HG02840 (cell line): ENCODE data around the gene OTOGL.

Experiments used
- ATAC-seq: cut with Tn5 transposase; IDR thresholded peaks from one replicate; pipeline ENCODE4 v1.9.1; 2021; ENCODE audit warnings: mild to moderate bottlenecking, moderate library complexity, moderate number of reproducible peaks; ENCODE audit not compliant: unreplicated experiment, low FRiP score

Gene OTOGL

GRCh38 chr12:80332827-80333226 lies 233.5 kb downstream of the OTOGL start:
- no peak for ATAC-seq

- ATAC-seq: no peak
Measured at GRCh38 chr12:80352474-80352873, 253.1 kb downstream of the OTOGL start.

DNA sequence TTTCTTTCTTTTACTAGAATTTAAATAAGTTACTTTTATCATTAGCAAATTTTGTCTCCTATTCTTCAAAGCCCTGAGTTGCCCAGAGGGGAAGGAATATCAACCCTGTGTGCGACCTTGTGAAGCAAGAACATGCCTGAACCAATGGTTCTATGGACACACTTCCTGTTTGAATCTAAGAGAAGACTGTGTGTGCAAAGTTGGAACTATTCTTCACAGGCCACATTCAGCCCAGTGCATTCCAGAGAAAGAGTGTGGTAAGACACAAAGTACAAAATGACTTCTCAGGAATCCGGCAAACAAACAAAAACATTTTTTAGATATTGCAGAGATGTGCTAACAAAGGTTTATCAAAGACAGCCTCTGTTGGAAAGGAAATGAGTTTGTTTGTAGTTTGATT lies 253.9 kb downstream of the OTOGL start:
- no peak for ATAC-seq

GRCh38 chr12:80356097-80356496 lies 256.8 kb downstream of the OTOGL start:
- ATAC-seq: no peak

DNA sequence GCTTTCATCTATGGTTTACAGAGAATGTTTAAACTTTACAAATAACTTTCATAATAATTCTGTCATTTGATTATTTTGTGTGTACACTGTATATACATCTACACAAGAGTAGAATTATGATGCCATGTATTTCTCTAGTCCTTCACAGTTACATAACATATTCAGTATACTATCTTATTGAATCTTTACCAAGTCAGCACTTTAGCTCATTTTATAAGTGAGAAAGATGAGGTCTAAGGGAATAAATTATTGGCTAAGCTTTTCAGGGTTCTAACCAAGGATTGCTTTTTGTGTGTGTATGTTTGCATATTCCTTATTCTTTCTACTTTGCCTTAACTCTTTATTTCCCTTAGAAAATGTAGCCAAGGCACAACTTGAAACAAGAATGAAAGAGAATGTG lies 260.4 kb downstream of the OTOGL start:
- ATAC-seq: no peak

DNA sequence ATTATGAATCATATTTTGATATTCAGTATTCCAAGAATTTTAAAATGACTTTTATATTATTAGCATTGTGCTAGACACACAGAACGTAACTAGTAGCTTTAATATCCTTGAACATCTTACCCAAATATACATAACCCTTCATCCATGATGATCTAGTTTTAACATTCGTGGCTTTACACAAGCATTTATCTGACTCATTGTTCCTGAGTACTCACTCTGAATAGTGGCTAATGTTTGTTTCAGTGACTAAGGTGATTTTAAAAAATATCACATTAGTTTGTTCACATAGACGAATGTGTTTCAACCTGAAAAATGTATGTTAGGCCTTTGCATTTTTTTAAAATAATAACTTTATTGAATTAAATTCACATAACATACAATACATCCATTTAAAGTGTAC lies 264.7 kb downstream of the OTOGL start:
- no peak for ATAC-seq

DNA sequence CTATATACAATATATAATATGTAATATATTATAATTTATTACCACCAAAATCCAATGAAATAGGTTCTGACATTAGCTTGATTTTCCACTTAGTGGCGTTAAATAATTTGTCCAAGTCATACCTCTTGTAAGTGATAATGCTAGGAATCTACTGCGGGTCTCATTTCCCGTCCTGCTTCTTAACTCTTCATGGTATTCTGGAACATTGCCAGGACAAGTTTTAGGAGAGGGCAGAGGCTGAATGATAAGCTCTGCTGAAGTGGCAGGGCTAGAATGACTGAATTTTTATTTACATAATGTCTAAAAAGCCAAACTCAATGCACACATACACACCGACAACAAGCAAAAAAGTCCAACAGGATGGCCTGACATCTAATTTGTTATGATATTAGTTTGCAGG lies 274.3 kb downstream of the OTOGL start:
- ATAC-seq: no peak

GRCh38 chr12:80374615-80375014 lies 275.3 kb downstream of the OTOGL start:
- no peak for ATAC-seq

- no peak for ATAC-seq
Measured at GRCh38 chr12:80377140-80377794, 277.9 kb downstream of the OTOGL start.

DNA sequence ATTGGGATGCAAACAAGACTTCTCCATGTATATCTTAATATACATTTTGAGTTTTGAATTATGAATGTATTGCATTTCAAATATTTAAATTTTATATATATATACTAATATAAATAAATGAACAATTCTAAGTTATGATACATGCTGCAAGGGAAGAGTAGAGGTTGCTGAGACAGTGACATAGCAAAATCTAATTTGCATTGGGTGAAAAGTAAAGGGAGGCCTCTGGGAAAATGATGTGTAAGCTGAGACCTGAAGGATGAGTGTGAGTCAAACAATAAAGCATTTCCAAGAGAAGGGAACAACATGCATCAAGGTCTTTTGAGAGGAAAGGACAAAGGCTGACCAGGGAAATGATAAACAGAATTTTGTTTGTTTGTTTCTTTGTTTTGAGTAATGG lies 281.8 kb downstream of the OTOGL start:
- ATAC-seq: no peak

GRCh38 chr12:80382254-80382653 lies 282.9 kb downstream of the OTOGL start:
- ATAC-seq: no peak

- ATAC-seq: no peak
Measured at GRCh38 chr12:80400571-80400991, 301.2 kb downstream of the OTOGL start.

- no peak for ATAC-seq
Measured at GRCh38 chr12:80401191-80401590, 301.9 kb downstream of the OTOGL start.

DNA sequence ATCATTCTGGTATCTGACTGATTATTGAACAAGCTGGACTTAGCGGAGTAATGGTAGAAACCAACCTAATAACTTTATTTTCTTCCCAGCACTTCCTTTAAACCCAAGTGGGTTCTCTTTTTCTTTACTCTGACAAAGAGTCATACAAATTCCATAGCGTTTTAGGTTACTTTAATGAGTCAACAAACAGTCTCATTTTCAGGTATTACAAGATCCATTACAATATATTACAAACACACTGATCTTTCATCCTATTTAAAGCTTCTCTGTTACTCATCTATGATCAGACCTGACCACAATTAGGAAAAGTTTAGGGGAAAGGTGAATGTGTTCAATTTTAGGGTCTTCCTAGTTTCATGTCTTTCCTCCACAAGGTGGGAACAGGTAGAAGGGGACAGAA lies 305.3 kb downstream of the OTOGL start:
- ATAC-seq: no peak

DNA sequence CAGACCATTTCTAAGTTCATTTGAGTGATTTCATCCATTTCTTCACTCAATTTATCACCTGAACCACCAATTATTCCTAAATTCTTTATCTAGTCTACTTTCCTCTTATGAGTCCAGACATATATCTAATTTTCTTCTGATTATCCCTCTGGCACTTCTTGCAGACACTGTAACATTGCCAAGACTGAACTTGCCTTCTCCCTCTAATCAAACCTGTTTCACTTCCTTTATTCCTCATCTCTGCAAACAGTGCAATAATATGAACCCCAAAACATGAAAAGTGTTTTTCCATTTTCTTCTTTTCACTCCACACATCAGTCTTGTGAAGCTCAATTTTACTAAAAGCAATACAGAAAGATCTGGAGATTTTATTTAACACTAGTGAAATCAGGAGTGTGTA lies 306.9 kb downstream of the OTOGL start:
- ATAC-seq: no peak

DNA sequence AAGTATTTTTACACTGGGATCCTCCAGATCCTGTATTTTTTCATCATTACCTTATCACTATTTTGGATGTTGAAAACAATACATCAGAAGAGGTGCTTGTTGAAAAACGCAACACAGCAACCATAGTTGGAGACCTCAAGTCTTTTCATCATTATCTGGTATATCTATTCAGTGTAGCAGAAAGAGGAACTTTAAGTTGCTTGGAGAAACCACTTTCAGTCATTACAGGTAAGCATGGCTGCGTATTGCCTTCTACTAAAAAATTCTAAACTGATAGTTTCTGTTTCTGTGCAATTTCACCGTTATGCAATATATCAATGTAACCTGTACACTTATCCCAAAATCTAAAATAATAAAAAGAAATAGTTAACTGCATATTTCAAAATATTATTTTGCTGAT lies 312.4 kb downstream of the OTOGL start:
- ATAC-seq: no peak

GRCh38 chr12:80412343-80412953 lies 313.1 kb downstream of the OTOGL start:
- no peak for ATAC-seq

DNA sequence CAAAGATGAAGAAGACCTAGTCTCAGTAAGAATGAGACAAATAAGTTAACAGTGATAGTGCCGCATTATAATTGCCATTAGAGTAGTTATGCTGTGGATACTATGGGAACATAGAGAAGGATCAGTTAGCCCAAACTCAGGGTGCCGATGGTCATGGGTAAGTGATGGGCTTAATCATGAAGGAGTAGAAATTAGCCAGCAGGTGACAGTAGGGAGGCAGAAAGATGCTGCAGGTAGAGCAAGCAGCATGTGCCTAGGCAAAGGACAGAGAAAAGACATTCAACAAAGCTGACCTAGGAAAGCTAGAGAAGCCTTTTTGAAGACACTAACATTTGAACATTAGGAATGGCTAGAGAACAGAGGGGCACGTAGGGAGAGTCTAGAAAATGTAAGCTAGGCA lies 314.1 kb downstream of the OTOGL start:
- ATAC-seq: no peak

GRCh38 chr12:80415466-80415865 lies 316.1 kb downstream of the OTOGL start:
- no peak for ATAC-seq

DNA sequence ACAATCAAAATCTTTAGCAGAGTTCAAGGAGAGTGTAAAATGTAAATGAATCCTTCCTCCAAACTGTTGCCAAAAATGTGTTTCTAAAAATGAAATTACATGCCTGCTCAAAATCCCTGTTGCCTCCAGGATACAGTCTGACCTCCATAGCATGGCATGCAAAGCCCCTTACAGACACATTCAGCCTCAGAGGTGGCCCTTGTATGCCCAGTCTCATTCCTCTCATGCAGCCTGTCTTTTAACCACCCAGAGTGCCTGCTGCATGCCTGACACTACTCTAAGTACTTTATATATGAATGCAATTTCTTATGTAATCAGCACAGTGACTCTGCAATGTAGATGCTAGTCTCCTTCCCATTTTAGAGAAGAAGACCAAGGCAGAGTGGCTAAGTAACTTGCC lies 320.3 kb downstream of the OTOGL start:
- ATAC-seq: no peak

- ATAC-seq: no peak
Measured at GRCh38 chr12:80420075-80420474, 320.7 kb downstream of the OTOGL start.

DNA sequence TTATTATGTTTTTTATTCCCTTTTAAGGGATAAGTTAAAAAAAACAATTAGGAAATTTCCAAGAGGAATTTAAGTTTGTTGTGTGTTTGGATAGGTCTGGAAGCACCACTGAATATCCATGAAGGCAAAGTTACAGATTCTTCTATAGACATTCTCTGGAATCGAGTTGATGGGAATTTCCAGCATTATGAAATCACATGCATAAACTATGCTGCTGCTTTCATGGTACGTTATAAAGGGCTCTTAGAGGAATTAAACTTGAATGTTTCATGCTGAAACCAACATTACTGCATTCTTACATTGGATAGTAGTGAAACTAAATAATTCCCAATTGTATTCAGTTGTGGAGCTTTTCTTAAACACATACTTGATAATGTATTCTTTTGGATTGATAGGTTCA lies 323.2 kb downstream of the OTOGL start:
- no peak for ATAC-seq
